ENCODE measurements around the gene NAP1L4. TPM values are rescaled to one million over a fixed set of nuclear protein-coding genes. Genes with fewer than 3 reads are reported as not detected.

Gene NAP1L4
- total and polyA plus RNA-seq, 2 donors = 133 to 157 TPM

- Histone ChIP-seq H3K9me3 (ENCODE audit: control insufficient read depth in 2 of 2, insufficient read depth in 1 of 2, low read length in 1 of 2) (no peaks in the 10 kb centered on the region), H3K27me3 (ENCODE audit: control insufficient read depth in 2 of 2, insufficient read depth in 1 of 2, low read length in 1 of 2) (no peaks in the 10 kb centered on the region), H3K36me3 (ENCODE audit: control insufficient read depth in 2 of 2, insufficient read depth in 2 of 2, low read length in 1 of 2) (peaks cover 79 to 94% of the 10 kb centered on the region in 2 donors), H3K27ac (ENCODE audit: low read depth in 1 of 2, low read length in 1 of 2) (no peak overlapping the region), H3K4me3 (ENCODE audit: low read length in 2 of 2) (no peak overlapping the region), H3K4me1 (ENCODE audit: control insufficient read depth in 2 of 2, insufficient read depth in 2 of 2, low read length in 2 of 2) (no peaks in the 10 kb centered on the region)
- DNase-seq (ENCODE audit: low read depth in 6 of 9, low spot score in 9 of 9) = no peak
- WGBS = 97% methylated on average over 7 of the region's 7 CpGs
Measured at GRCh38 chr11:2960139-2960538, 32.0 kb downstream of the NAP1L4 start.

DNA sequence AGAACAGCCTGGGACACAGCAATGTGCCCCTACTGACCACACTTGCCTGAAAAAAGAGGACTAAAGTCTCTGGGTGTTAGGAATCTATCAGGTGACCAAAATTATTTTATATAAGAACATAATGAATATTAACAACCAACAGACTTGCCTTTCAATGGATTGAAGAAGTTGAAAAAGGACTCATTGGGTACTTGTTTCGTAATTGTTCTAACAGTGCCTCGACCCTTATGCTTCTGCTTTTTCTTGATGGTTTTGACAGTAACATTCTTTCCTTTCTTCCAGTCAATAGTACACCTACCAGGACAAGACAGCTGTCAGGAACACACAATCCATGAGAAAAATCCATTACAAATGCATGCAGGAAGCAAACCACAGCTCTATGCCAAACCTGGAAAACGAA lies 33.9 kb downstream of the NAP1L4 start:
- Histone ChIP-seq H3K4me3 (ENCODE audit: low read length in 2 of 2) (no peak overlapping the region), H3K27ac (ENCODE audit: low read depth in 1 of 2, low read length in 1 of 2) (no peak overlapping the region), H3K27me3 (ENCODE audit: control insufficient read depth in 2 of 2, insufficient read depth in 1 of 2, low read length in 1 of 2) (no peaks in the 10 kb centered on the region), H3K36me3 (ENCODE audit: control insufficient read depth in 2 of 2, insufficient read depth in 2 of 2, low read length in 1 of 2) (peaks cover 78 to 94% of the 10 kb centered on the region in 2 donors), H3K9me3 (ENCODE audit: control insufficient read depth in 2 of 2, insufficient read depth in 1 of 2, low read length in 1 of 2) (no peaks in the 10 kb centered on the region), H3K4me1 (ENCODE audit: control insufficient read depth in 2 of 2, insufficient read depth in 2 of 2, low read length in 2 of 2) (no peaks in the 10 kb centered on the region)
- 94% methylated on average over 3 of the region's 3 CpGs for WGBS
- no peak for DNase-seq (ENCODE audit: low read depth in 6 of 9, low spot score in 9 of 9)

DNA sequence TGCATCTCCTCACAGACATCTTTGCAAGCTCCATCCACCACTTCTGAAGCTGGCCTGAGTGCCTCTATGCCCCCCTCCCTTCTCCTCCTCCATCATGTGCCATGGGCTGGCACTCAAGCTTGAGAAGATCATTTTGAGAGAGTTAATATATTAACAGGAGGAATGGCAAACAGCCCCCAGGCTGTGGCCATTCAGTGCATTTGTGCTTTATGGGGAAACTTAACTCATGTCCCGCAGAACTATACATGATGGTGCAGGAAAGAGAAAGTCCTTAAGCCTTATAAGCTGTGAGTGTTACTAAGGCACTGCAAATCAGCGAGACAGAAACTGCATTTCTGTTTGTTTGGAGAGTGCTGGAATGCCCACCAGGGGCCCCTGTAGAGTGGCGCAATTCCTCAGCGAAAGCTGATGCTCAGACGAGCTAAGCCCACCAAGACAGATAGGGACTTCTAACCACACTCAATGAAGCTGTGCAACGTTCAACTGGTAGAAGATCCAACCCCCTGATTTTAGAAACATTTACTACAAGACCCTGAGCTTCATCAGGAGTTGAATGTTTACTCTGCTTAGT lies 36.1 kb downstream of the NAP1L4 start:
- Histone ChIP-seq H3K27me3 (ENCODE audit: control insufficient read depth in 2 of 2, insufficient read depth in 1 of 2, low read length in 1 of 2) (no peaks in the 10 kb centered on the region), H3K27ac (ENCODE audit: low read depth in 1 of 2, low read length in 1 of 2) (no peak overlapping the region), H3K4me1 (ENCODE audit: control insufficient read depth in 2 of 2, insufficient read depth in 2 of 2, low read length in 2 of 2) (no peaks in the 10 kb centered on the region), H3K36me3 (ENCODE audit: control insufficient read depth in 2 of 2, insufficient read depth in 2 of 2, low read length in 1 of 2) (peaks cover 83 to 100% of the 10 kb centered on the region in 2 donors), H3K4me3 (ENCODE audit: low read length in 2 of 2) (no peak overlapping the region), H3K9me3 (ENCODE audit: control insufficient read depth in 2 of 2, insufficient read depth in 1 of 2, low read length in 1 of 2) (no peaks in the 10 kb centered on the region)
- DNase-seq (ENCODE audit: low read depth in 6 of 9, low spot score in 9 of 9) = no peak
- WGBS = 97% methylated on average over 6 of the region's 6 CpGs

DNA sequence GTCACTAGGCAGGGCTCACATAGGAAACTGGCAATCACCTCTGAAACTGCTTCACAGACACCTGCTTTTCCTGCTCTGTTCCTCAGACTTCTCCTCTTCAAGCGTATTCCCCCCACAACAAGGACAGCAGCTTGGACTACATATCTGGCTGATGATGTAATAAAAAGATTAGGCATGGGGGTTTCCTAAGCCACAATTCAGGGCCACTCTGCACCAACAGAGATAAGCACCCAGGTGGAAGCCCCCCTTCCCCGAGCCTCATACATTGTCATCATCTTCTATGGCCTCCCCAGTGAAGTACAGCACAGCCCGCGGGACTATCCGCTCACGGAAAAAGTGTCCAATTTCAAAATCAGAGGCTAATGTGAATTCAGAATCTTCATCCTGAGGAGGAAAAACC lies 37.9 kb downstream of the NAP1L4 start:
- H3K36me3 ChIP-seq (ENCODE audit: control insufficient read depth in 2 of 2, insufficient read depth in 2 of 2, low read length in 1 of 2) = peaks cover 84 to 100% of the 10 kb centered on the region in 2 donors
- no peak overlapping the region for H3K4me3 ChIP-seq (ENCODE audit: low read length in 2 of 2)
- H3K9me3 ChIP-seq (ENCODE audit: control insufficient read depth in 2 of 2, insufficient read depth in 1 of 2, low read length in 1 of 2) = no peaks in the 10 kb centered on the region
- no peak for DNase-seq (ENCODE audit: low read depth in 6 of 9, low spot score in 9 of 9)
- H3K27me3 ChIP-seq (ENCODE audit: control insufficient read depth in 2 of 2, insufficient read depth in 1 of 2, low read length in 1 of 2) = no peaks in the 10 kb centered on the region
- WGBS = 94% methylated on average over 6 of the region's 6 CpGs
- no peaks in the 10 kb centered on the region for H3K4me1 ChIP-seq (ENCODE audit: control insufficient read depth in 2 of 2, insufficient read depth in 2 of 2, low read length in 2 of 2)
- no peak overlapping the region for H3K27ac ChIP-seq (ENCODE audit: low read depth in 1 of 2, low read length in 1 of 2)

DNA sequence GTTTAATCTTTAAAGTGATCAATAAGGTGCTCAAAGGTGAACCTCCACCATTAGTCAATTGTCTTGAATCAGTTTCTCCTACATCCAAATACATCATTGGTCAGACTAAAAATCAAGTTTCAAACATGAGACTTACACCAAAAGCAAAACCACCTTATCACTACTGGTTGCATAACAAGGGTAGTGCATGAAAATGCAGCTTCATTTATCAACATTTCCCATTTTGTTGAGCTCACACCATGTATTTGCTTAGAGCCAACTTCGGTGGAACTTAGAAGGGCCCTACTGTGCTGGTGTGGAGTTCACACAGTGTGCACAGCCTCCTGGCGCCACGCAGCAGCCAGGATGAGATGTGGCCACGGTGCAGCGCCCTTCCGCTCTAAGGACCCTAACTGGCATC lies 39.8 kb downstream of the NAP1L4 start:
- Histone ChIP-seq H3K4me1 (ENCODE audit: control insufficient read depth in 2 of 2, insufficient read depth in 2 of 2, low read length in 2 of 2) (no peaks in the 10 kb centered on the region), H3K36me3 (ENCODE audit: control insufficient read depth in 2 of 2, insufficient read depth in 2 of 2, low read length in 1 of 2) (peaks cover 82 to 99% of the 10 kb centered on the region in 2 donors), H3K4me3 (ENCODE audit: low read length in 2 of 2) (no peak overlapping the region), H3K9me3 (ENCODE audit: control insufficient read depth in 2 of 2, insufficient read depth in 1 of 2, low read length in 1 of 2) (no peaks in the 10 kb centered on the region), H3K27me3 (ENCODE audit: control insufficient read depth in 2 of 2, insufficient read depth in 1 of 2, low read length in 1 of 2) (no peaks in the 10 kb centered on the region), H3K27ac (ENCODE audit: low read depth in 1 of 2, low read length in 1 of 2) (no peak overlapping the region)
- 66% methylated on average over 6 of the region's 6 CpGs for WGBS
- DNase-seq (ENCODE audit: low read depth in 6 of 9, low spot score in 9 of 9) = no peak

- no peak overlapping the region for H3K4me3 ChIP-seq (ENCODE audit: low read length in 2 of 2)
- no peaks in the 10 kb centered on the region for H3K9me3 ChIP-seq (ENCODE audit: control insufficient read depth in 2 of 2, insufficient read depth in 1 of 2, low read length in 1 of 2)
- no peaks in the 10 kb centered on the region for H3K4me1 ChIP-seq (ENCODE audit: control insufficient read depth in 2 of 2, insufficient read depth in 2 of 2, low read length in 2 of 2)
- WGBS = 93% methylated on average over 9 of the region's 9 CpGs
- DNase-seq (ENCODE audit: low read depth in 6 of 9, low spot score in 9 of 9) = no peak
- H3K27me3 ChIP-seq (ENCODE audit: control insufficient read depth in 2 of 2, insufficient read depth in 1 of 2, low read length in 1 of 2) = no peaks in the 10 kb centered on the region
- H3K36me3 ChIP-seq (ENCODE audit: control insufficient read depth in 2 of 2, insufficient read depth in 2 of 2, low read length in 1 of 2) = peaks cover 81 to 98% of the 10 kb centered on the region in 2 donors
- no peak overlapping the region for H3K27ac ChIP-seq (ENCODE audit: low read depth in 1 of 2, low read length in 1 of 2)
Measured at GRCh38 chr11:2951231-2952110, 40.7 kb downstream of the NAP1L4 start.

- WGBS = 96% methylated on average over 1 of the region's 1 CpG
- peaks cover 79 to 98% of the 10 kb centered on the region in 2 donors for H3K36me3 ChIP-seq (ENCODE audit: control insufficient read depth in 2 of 2, insufficient read depth in 2 of 2, low read length in 1 of 2)
- no peak for DNase-seq (ENCODE audit: low read depth in 6 of 9, low spot score in 9 of 9)
- no peaks in the 10 kb centered on the region for H3K9me3 ChIP-seq (ENCODE audit: control insufficient read depth in 2 of 2, insufficient read depth in 1 of 2, low read length in 1 of 2)
- H3K4me1 ChIP-seq (ENCODE audit: control insufficient read depth in 2 of 2, insufficient read depth in 2 of 2, low read length in 2 of 2) = peaks cover 1 to 4% of the 10 kb centered on the region in 2 donors
- no peak overlapping the region for H3K4me3 ChIP-seq (ENCODE audit: low read length in 2 of 2)
- no peak overlapping the region for H3K27ac ChIP-seq (ENCODE audit: low read depth in 1 of 2, low read length in 1 of 2)
- H3K27me3 ChIP-seq (ENCODE audit: control insufficient read depth in 2 of 2, insufficient read depth in 1 of 2, low read length in 1 of 2) = no peaks in the 10 kb centered on the region
Measured at GRCh38 chr11:2950825-2951224, 41.3 kb downstream of the NAP1L4 start.

GRCh38 chr11:2949920-2950319 lies 42.2 kb downstream of the NAP1L4 start:
- no peak for DNase-seq (ENCODE audit: low read depth in 6 of 9, low spot score in 9 of 9)
- Histone ChIP-seq H3K36me3 (ENCODE audit: control insufficient read depth in 2 of 2, insufficient read depth in 2 of 2, low read length in 1 of 2) (peaks cover 77 to 95% of the 10 kb centered on the region in 2 donors), H3K27ac (ENCODE audit: low read depth in 1 of 2, low read length in 1 of 2) (no peak overlapping the region), H3K4me3 (ENCODE audit: low read length in 2 of 2) (no peak overlapping the region), H3K9me3 (ENCODE audit: control insufficient read depth in 2 of 2, insufficient read depth in 1 of 2, low read length in 1 of 2) (no peaks in the 10 kb centered on the region), H3K27me3 (ENCODE audit: control insufficient read depth in 2 of 2, insufficient read depth in 1 of 2, low read length in 1 of 2) (no peaks in the 10 kb centered on the region), H3K4me1 (ENCODE audit: control insufficient read depth in 2 of 2, insufficient read depth in 2 of 2, low read length in 2 of 2) (peaks cover 3 to 13% of the 10 kb centered on the region in 2 donors)
- 98% methylated on average over 11 of the region's 11 CpGs for WGBS

- peaks cover 3 to 24% of the 10 kb centered on the region in 2 donors for H3K4me1 ChIP-seq (ENCODE audit: control insufficient read depth in 2 of 2, insufficient read depth in 2 of 2, low read length in 2 of 2)
- H3K36me3 ChIP-seq (ENCODE audit: control insufficient read depth in 2 of 2, insufficient read depth in 2 of 2, low read length in 1 of 2) = peaks cover 70 to 89% of the 10 kb centered on the region in 2 donors
- WGBS = 98% methylated on average over 11 of the region's 11 CpGs
- no peaks in the 10 kb centered on the region for H3K9me3 ChIP-seq (ENCODE audit: control insufficient read depth in 2 of 2, insufficient read depth in 1 of 2, low read length in 1 of 2)
- no peak for DNase-seq (ENCODE audit: low read depth in 6 of 9, low spot score in 9 of 9)
- H3K27me3 ChIP-seq (ENCODE audit: control insufficient read depth in 2 of 2, insufficient read depth in 1 of 2, low read length in 1 of 2) = no peaks in the 10 kb centered on the region
- no peak overlapping the region for H3K27ac ChIP-seq (ENCODE audit: low read depth in 1 of 2, low read length in 1 of 2)
- H3K4me3 ChIP-seq (ENCODE audit: low read length in 2 of 2) = no peak overlapping the region
Measured at GRCh38 chr11:2947744-2948143, 44.4 kb downstream of the NAP1L4 start.

Measured in thymus (tissue), 11 donors.